GM23338 (cell line): ENCODE measurements around the gene OSBPL5. TPM values are rescaled to one million over a fixed set of nuclear protein-coding genes. Genes with fewer than 3 reads are reported as not detected.

Source experiments
- ATAC-seq: fragments of 200-7000 bp; cut with Tn5 transposase; 3 replicates; pipeline ENCODE4 v1.9.1; 2020
- DNase-seq: peaks from one replicate; pipeline ENCODE4 v3.0.0-alpha.2; 2015; ENCODE audit warnings: low spot score
- H2AFZ ChIP-seq: fragments of 200-600 bp; sonication (generic); 2 replicates; pipeline ENCODE4 v1.8.0; 2016; ENCODE audit warnings: antibody characterized with exemption, mild to moderate bottlenecking, moderate library complexity
- H3F3A ChIP-seq: fragments of 200-600 bp; sonication (generic); replicated peaks from 2 replicates; pipeline ENCODE4 v1.8.0; 2017; ENCODE audit warnings: antibody characterized with exemption, mixed run types, low read depth
- H3K27ac ChIP-seq: fragments of 200-600 bp; sonication (generic); 2 replicates; pipeline ENCODE4 v1.6.1; 2016; ENCODE audit warnings: low read depth
- H3K27me3 ChIP-seq: fragments of 200-600 bp; sonication (generic); 2 replicates; pipeline ENCODE4 v1.8.0; 2016; ENCODE audit warnings: mild to moderate bottlenecking, mixed run types, moderate library complexity; ENCODE audit not compliant: insufficient read depth
- H3K36me3 ChIP-seq: fragments of 200-600 bp; sonication (generic); 2 replicates; pipeline ENCODE4 v1.8.0; 2016; ENCODE audit warnings: mild to moderate bottlenecking; ENCODE audit not compliant: insufficient read depth
- H3K4me1 ChIP-seq: fragments of 200-600 bp; sonication (generic); 2 replicates; pipeline ENCODE4 v1.8.0; 2016; ENCODE audit warnings: mild to moderate bottlenecking, moderate library complexity; ENCODE audit not compliant: insufficient read depth
- H3K4me2 ChIP-seq: fragments of 200-600 bp; sonication (generic); 2 replicates; pipeline ENCODE4 v1.7.1; 2017; ENCODE audit warnings: mixed run types
- H3K4me3 ChIP-seq: fragments of 200-600 bp; sonication (generic); 2 replicates; pipeline ENCODE4 v1.6.1; 2016; ENCODE audit warnings: mixed run types
- H3K79me2 ChIP-seq: fragments of 200-600 bp; sonication (generic); replicated peaks from 2 replicates; pipeline ENCODE4 v1.8.0; 2017; ENCODE audit warnings: mild to moderate bottlenecking; ENCODE audit not compliant: insufficient read depth
- H3K9me2 ChIP-seq: fragments of 200-600 bp; sonication (generic); 2 replicates; pipeline ENCODE4 v1.8.0; 2017; ENCODE audit not compliant: insufficient read depth
- H4K20me1 ChIP-seq: fragments of 200-600 bp; sonication (generic); replicated peaks from 2 replicates; pipeline ENCODE4 v1.8.0; 2017; ENCODE audit warnings: mild to moderate bottlenecking; ENCODE audit not compliant: insufficient read depth
- H3K27ac Mint-ChIP-seq: 2 replicates; pipeline ENCODE4 v1.8.0; 2020; ENCODE audit warnings: inconsistent platforms, mild to moderate bottlenecking, moderate library complexity, mixed read lengths
- H3K27me3 Mint-ChIP-seq: 3 replicates; pipeline ENCODE4 v1.8.0; 2022; ENCODE audit warnings: low read depth, mild to moderate bottlenecking, moderate library complexity, mixed read lengths, inconsistent platforms; ENCODE audit not compliant: insufficient read depth, poor library complexity
- H3K36me3 Mint-ChIP-seq: 3 replicates; pipeline ENCODE4 v1.8.0; 2021; ENCODE audit warnings: low read depth, mild to moderate bottlenecking, inconsistent platforms, moderate library complexity, mixed read lengths
- H3K4me1 Mint-ChIP-seq: 3 replicates; pipeline ENCODE4 v1.8.0; 2020; ENCODE audit warnings: mild to moderate bottlenecking, inconsistent platforms, mixed read lengths
- H3K4me3 Mint-ChIP-seq: 3 replicates; pipeline ENCODE4 v1.8.0; 2021; ENCODE audit warnings: moderate library complexity, mild to moderate bottlenecking, inconsistent platforms, mixed read lengths
- H3K9me3 Mint-ChIP-seq: 3 replicates; pipeline ENCODE4 v1.8.0; 2020; ENCODE audit warnings: moderate library complexity, mild to moderate bottlenecking, inconsistent platforms, mixed read lengths
- POLR2AphosphoS5 ChIP-seq: IDR thresholded peaks from 2 replicates; pipeline ENCODE4 v1.6.1; 2016; ENCODE audit warnings: antibody characterized with exemption, low read depth
- ZNF331 ChIP-seq: fragments of 250-450 bp; sonication (Bioruptor Pico); IDR thresholded peaks from 2 replicates; pipeline ENCODE4 v1.5.0; 2020; ENCODE audit warnings: low read depth, mild to moderate bottlenecking, moderate library complexity
- polyA plus RNA-seq: library from polyadenylated mRNA; unstranded; fragments of >200 nt; fragmentation: Nextera tagmentation; extraction: Ambion mirVana; gene quantifications from 2 replicates; pipeline ENCODE4 v1.2.1, GENCODE V29; 2016
- total RNA-seq: library from RNA; depleted of rRNA; stranded (reverse); fragments of >200 nt; shearing (Covaris generic); gene quantifications from 2 replicates; pipeline ENCODE4 v1.2.3, GENCODE V29; 2014
- TF ChIP-seq, protein P1 (sequence below): IDR thresholded peaks from 2 replicates; pipeline ENCODE4 v1.6.1; 2016; ENCODE audit warnings: antibody characterized with exemption
- TF ChIP-seq, protein P2 (sequence below): IDR thresholded peaks from one replicate; pipeline ENCODE4 v1.6.1; 2018; ENCODE audit warnings: antibody characterized with exemption; ENCODE audit not compliant: unreplicated experiment
- TF ChIP-seq, protein P3 (sequence below), 2 experiments: fragments of 200-600 bp in 1 of 2; sonication (generic) in 1 of 2; conservative IDR thresholded peaks; 2 replicates each; pipeline versions ENCODE4 v1.5.1 to v1.6.1; 2016 to 2017; ENCODE audit warnings: antibody characterized with exemption in 2 of 2, low read depth in 2 of 2, mild to moderate bottlenecking in 2 of 2, moderate library complexity in 1 of 2

OSBPL5 gene
- total and polyA plus RNA-seq, 2 experiments from 2014 or later: 2.7 to 12.0 TPM

GRCh38 chr11:3205261-3206155, 40.4 kb upstream of the OSBPL5 start:
- H3K4me2 ChIP-seq: no peak overlapping the region
- H3F3A ChIP-seq: no peaks in the 10 kb centered on the region
- H3K4me1 ChIP-seq: no peaks in the 10 kb centered on the region
- H3K4me3 Mint-ChIP-seq: no peak overlapping the region
- H3K79me2 ChIP-seq: no peaks in the 10 kb centered on the region
- TF ChIP-seq, protein P1, sequence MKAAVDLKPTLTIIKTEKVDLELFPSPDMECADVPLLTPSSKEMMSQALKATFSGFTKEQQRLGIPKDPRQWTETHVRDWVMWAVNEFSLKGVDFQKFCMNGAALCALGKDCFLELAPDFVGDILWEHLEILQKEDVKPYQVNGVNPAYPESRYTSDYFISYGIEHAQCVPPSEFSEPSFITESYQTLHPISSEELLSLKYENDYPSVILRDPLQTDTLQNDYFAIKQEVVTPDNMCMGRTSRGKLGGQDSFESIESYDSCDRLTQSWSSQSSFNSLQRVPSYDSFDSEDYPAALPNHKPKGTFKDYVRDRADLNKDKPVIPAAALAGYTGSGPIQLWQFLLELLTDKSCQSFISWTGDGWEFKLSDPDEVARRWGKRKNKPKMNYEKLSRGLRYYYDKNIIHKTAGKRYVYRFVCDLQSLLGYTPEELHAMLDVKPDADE: no peak
- TF ChIP-seq, protein P2, sequence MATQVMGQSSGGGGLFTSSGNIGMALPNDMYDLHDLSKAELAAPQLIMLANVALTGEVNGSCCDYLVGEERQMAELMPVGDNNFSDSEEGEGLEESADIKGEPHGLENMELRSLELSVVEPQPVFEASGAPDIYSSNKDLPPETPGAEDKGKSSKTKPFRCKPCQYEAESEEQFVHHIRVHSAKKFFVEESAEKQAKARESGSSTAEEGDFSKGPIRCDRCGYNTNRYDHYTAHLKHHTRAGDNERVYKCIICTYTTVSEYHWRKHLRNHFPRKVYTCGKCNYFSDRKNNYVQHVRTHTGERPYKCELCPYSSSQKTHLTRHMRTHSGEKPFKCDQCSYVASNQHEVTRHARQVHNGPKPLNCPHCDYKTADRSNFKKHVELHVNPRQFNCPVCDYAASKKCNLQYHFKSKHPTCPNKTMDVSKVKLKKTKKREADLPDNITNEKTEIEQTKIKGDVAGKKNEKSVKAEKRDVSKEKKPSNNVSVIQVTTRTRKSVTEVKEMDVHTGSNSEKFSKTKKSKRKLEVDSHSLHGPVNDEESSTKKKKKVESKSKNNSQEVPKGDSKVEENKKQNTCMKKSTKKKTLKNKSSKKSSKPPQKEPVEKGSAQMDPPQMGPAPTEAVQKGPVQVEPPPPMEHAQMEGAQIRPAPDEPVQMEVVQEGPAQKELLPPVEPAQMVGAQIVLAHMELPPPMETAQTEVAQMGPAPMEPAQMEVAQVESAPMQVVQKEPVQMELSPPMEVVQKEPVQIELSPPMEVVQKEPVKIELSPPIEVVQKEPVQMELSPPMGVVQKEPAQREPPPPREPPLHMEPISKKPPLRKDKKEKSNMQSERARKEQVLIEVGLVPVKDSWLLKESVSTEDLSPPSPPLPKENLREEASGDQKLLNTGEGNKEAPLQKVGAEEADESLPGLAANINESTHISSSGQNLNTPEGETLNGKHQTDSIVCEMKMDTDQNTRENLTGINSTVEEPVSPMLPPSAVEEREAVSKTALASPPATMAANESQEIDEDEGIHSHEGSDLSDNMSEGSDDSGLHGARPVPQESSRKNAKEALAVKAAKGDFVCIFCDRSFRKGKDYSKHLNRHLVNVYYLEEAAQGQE: no peak
- TF ChIP-seq, protein P3, sequence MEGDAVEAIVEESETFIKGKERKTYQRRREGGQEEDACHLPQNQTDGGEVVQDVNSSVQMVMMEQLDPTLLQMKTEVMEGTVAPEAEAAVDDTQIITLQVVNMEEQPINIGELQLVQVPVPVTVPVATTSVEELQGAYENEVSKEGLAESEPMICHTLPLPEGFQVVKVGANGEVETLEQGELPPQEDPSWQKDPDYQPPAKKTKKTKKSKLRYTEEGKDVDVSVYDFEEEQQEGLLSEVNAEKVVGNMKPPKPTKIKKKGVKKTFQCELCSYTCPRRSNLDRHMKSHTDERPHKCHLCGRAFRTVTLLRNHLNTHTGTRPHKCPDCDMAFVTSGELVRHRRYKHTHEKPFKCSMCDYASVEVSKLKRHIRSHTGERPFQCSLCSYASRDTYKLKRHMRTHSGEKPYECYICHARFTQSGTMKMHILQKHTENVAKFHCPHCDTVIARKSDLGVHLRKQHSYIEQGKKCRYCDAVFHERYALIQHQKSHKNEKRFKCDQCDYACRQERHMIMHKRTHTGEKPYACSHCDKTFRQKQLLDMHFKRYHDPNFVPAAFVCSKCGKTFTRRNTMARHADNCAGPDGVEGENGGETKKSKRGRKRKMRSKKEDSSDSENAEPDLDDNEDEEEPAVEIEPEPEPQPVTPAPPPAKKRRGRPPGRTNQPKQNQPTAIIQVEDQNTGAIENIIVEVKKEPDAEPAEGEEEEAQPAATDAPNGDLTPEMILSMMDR (conservative IDR thresholded peaks at IDR 0.05; ENCODE audit: low read depth in 2 of 2): peak in 1 of 2 experiments; percentile 31; a peak in 2 of 4 replicates
- no peak for TF ChIP-seq POLR2AphosphoS5
- TF ChIP-seq ZNF331: no peak
- H3K27ac ChIP-seq: no peak overlapping the region
- no peak overlapping the region for H2AFZ ChIP-seq
- peaks cover 29% of the 10 kb centered on the region for H3K27me3 Mint-ChIP-seq
- ATAC-seq (no peak), DNase-seq (no peak)
- no peaks in the 10 kb centered on the region for H4K20me1 ChIP-seq
- no peak overlapping the region for H3K27ac Mint-ChIP-seq
- H3K9me2 ChIP-seq: no peaks in the 10 kb centered on the region
- no peaks in the 10 kb centered on the region for H3K36me3 ChIP-seq
- H3K36me3 Mint-ChIP-seq: no peaks in the 10 kb centered on the region
- 0 out of 3 replicates have a peak, but pooled peaks cover 3% of the 10 kb centered on the region for H3K4me1 Mint-ChIP-seq
- no peak overlapping the region for H3K4me3 ChIP-seq
- H3K9me3 Mint-ChIP-seq: no peaks in the 10 kb centered on the region
- peaks cover 33% of the 10 kb centered on the region for H3K27me3 ChIP-seq
